SJCRH30 (cell line): Measurements from ENCODE around the gene FSTL1. TPM values are rescaled to one million over a fixed set of nuclear protein-coding genes. Genes with fewer than 3 reads are reported as not detected.

ENCODE experiments used
- DNase-seq, 2 experiments: peaks; one replicate each; pipeline ENCODE4 v3.0.0-alpha.2; 2015 to 2020
- H3K27ac ChIP-seq: fragments of 250-450 bp; sonication (Bioruptor Pico); 2 replicates; pipeline ENCODE4 v1.5.1; 2020; ENCODE audit warnings: mild to moderate bottlenecking, moderate library complexity
- H3K27me3 ChIP-seq: fragments of 250-450 bp; sonication (Bioruptor Pico); 2 replicates; pipeline ENCODE4 v1.5.1; 2020; ENCODE audit warnings: mild to moderate bottlenecking, moderate library complexity
- H3K36me3 ChIP-seq: fragments of 250-450 bp; sonication (Bioruptor Pico); 2 replicates; pipeline ENCODE4 v1.5.1; 2020; ENCODE audit warnings: mild to moderate bottlenecking, moderate library complexity
- H3K4me1 ChIP-seq: fragments of 250-450 bp; sonication (Bioruptor Pico); 2 replicates; pipeline ENCODE4 v1.5.1; 2020; ENCODE audit warnings: mild to moderate bottlenecking, moderate library complexity
- H3K4me3 ChIP-seq: fragments of 250-450 bp; sonication (Bioruptor Pico); 2 replicates; pipeline ENCODE4 v1.5.1; 2020; ENCODE audit warnings: mild to moderate bottlenecking, moderate library complexity
- H3K9me3 ChIP-seq: fragments of 250-450 bp; sonication (Bioruptor Pico); replicated peaks from 2 replicates; pipeline ENCODE4 v1.5.1; 2020; ENCODE audit warnings: mild to moderate bottlenecking, moderate library complexity
- total RNA-seq: library from RNA; depleted of rRNA; stranded (reverse); fragments of >200 nt; shearing (Covaris generic); gene quantifications from 2 replicates; pipeline ENCODE4 v1.2.3, GENCODE V29; 2014

FSTL1 gene
- total RNA-seq, 1 experiment from 2014 or later, result 164 TPM

- DNase-seq, result no peak
- H3K9me3 ChIP-seq, result peaks cover 4% of the 10 kb centered on the region; the same call in 1 of the 2 replicates
- no peaks in the 10 kb centered on the region for H3K27me3 ChIP-seq
- no peak overlapping the region for H3K27ac ChIP-seq
- no peaks in the 10 kb centered on the region for H3K36me3 ChIP-seq
- no peak overlapping the region for H3K4me3 ChIP-seq
- H3K4me1 ChIP-seq, result peaks cover 4% of the 10 kb centered on the region
Observed at GRCh38 chr3:120454076-120454689, 3.4 kb upstream of the FSTL1 start.

GRCh38 chr3:120452816-120453215 lies 2.0 kb upstream of the FSTL1 start:
- no peak for DNase-seq
- Histone ChIP-seq H3K4me3 (no peak overlapping the region), H3K27ac (no peak overlapping the region), H3K36me3 (no peaks in the 10 kb centered on the region), H3K4me1 (peaks cover 8% of the 10 kb centered on the region), H3K9me3 (peaks cover 4% of the 10 kb centered on the region; the same call in 1 of the 2 replicates), H3K27me3 (no peaks in the 10 kb centered on the region)

DNA sequence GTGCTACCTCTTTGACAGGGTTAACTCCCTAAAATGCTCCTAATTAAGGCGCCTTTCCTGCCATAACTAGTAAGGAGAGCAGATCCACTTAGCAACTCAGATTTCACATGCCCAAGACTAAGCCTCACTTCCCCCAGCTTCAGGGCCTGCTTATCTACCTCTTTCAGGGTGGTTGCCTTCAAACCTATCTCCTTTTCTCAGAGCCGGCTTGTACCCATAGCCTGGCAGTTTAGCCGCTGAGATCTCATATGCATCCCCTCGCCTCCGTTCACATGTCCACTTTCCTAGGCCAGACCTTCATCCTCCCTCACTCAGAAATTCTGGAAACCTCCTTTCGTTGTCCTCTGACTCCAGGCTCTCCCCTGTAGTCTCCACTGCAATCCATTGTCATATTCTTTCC lies 1.0 kb upstream of the FSTL1 start:
- Histone ChIP-seq H3K4me1 (peaks cover 8% of the 10 kb centered on the region), H3K36me3 (no peaks in the 10 kb centered on the region; the same call in 1 of the 2 replicates), H3K4me3 (peak overlapping the region; percentile 93), H3K27ac (peak overlapping the region; percentile 52; the same call in 1 of the 2 replicates), H3K9me3 (peaks cover 4% of the 10 kb centered on the region; the same call in 1 of the 2 replicates), H3K27me3 (no peaks in the 10 kb centered on the region)
- DNase-seq, result no peak

- Histone ChIP-seq H3K27ac (peak overlapping the region; percentile 52; the same call in 1 of the 2 replicates), H3K36me3 (no peaks in the 10 kb centered on the region; the same call in 1 of the 2 replicates)
- DNase-seq, result peak in 1 of 2 experiments; percentile 37
Observed at GRCh38 chr3:120451272-120451761, 525 bp upstream of the FSTL1 start.

GRCh38 chr3:120449701-120450599 lies 842 bp downstream of the FSTL1 start:
- Histone ChIP-seq H3K9me3 (peaks cover 4% of the 10 kb centered on the region; the same call in 1 of the 2 replicates), H3K4me1 (peaks cover 8% of the 10 kb centered on the region), H3K4me3 (peak overlapping the region; percentile 93), H3K36me3 (no peaks in the 10 kb centered on the region; the same call in 1 of the 2 replicates), H3K27ac (peak overlapping the region; percentile 52), H3K27me3 (no peaks in the 10 kb centered on the region)
- DNase-seq, result peak; percentile 55 to 69

More at GRCh38 chr3:120451272-120451761, 525 bp upstream of the FSTL1 start:
- Histone ChIP-seq H3K9me3 (peaks cover 4% of the 10 kb centered on the region; the same call in 1 of the 2 replicates), H3K27me3 (no peaks in the 10 kb centered on the region), H3K4me3 (peak overlapping the region; percentile 93), H3K4me1 (peaks cover 8% of the 10 kb centered on the region)

GRCh38 chr3:120449251-120449650 lies 1.5 kb downstream of the FSTL1 start:
- Histone ChIP-seq H3K27ac (peak overlapping the region; percentile 52; the same call in 1 of the 2 replicates), H3K9me3 (peaks cover 1% of the 10 kb centered on the region; the same call in 1 of the 2 replicates), H3K36me3 (no peaks in the 10 kb centered on the region; the same call in 1 of the 2 replicates), H3K4me1 (peaks cover 8% of the 10 kb centered on the region), H3K27me3 (no peaks in the 10 kb centered on the region), H3K4me3 (peak overlapping the region; percentile 93)
- DNase-seq, result no peak

- no peaks in the 10 kb centered on the region for H3K27me3 ChIP-seq
- H3K4me1 ChIP-seq, result peaks cover 8% of the 10 kb centered on the region
- DNase-seq, result no peak
- H3K36me3 ChIP-seq, result no peaks in the 10 kb centered on the region; the same call in 1 of the 2 replicates
- no peak overlapping the region for H3K27ac ChIP-seq
- H3K4me3 ChIP-seq, result no peak overlapping the region; the same call in 1 of the 2 replicates
- no peaks in the 10 kb centered on the region for H3K9me3 ChIP-seq
Observed at GRCh38 chr3:120448756-120449155, 2.0 kb downstream of the FSTL1 start.

GRCh38 chr3:120446891-120447668 lies 3.7 kb downstream of the FSTL1 start:
- H3K27ac ChIP-seq, result no peak overlapping the region
- H3K4me3 ChIP-seq, result no peak overlapping the region
- no peaks in the 10 kb centered on the region for H3K9me3 ChIP-seq
- no peaks in the 10 kb centered on the region for H3K27me3 ChIP-seq
- DNase-seq, result no peak
- no peaks in the 10 kb centered on the region; the same call in 1 of the 2 replicates for H3K36me3 ChIP-seq
- H3K4me1 ChIP-seq, result peaks cover 8% of the 10 kb centered on the region

GRCh38 chr3:120445654-120446053 lies 5.1 kb downstream of the FSTL1 start:
- peaks cover 7% of the 10 kb centered on the region for H3K36me3 ChIP-seq
- no peak overlapping the region for H3K4me3 ChIP-seq
- no peaks in the 10 kb centered on the region for H3K9me3 ChIP-seq
- DNase-seq, result no peak
- peaks cover 8% of the 10 kb centered on the region for H3K4me1 ChIP-seq
- no peaks in the 10 kb centered on the region for H3K27me3 ChIP-seq
- no peak overlapping the region for H3K27ac ChIP-seq

GRCh38 chr3:120443626-120444123 lies 7.1 kb downstream of the FSTL1 start:
- Histone ChIP-seq H3K4me1 (peaks cover under 1% of the 10 kb centered on the region; the same call in 1 of the 2 replicates), H3K9me3 (no peaks in the 10 kb centered on the region), H3K36me3 (peaks cover 13% of the 10 kb centered on the region), H3K4me3 (no peak overlapping the region), H3K27ac (no peak overlapping the region), H3K27me3 (no peaks in the 10 kb centered on the region)
- DNase-seq, result no peak

DNA sequence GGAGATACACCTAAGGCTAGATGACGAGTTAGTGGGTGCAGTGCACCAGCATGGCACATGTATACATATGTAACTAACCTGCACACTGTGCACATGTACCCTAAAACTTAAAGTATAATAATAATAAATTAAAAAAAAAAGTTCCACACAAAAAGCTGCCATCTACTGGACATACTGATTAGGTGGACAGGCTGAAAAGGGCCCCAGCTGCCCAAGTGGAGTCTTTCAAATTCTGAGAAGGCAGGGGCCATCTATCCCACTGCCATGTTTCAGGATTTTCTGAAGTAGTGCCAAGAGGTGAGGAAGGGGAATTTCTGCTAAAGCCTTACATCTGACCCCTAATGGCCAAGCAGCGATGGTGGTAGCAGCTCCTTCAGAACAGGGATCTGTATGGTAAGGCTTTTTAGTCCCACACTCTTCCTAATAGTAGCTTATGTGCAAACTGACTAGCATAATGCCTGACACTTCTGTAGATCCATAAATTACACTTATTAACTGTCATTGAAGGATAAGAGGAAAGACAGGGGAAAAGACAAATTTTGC lies 7.7 kb downstream of the FSTL1 start:
- no peaks in the 10 kb centered on the region for H3K9me3 ChIP-seq
- no peaks in the 10 kb centered on the region for H3K27me3 ChIP-seq
- H3K27ac ChIP-seq, result no peak overlapping the region
- H3K4me1 ChIP-seq, result no peaks in the 10 kb centered on the region
- peaks cover 13% of the 10 kb centered on the region for H3K36me3 ChIP-seq
- no peak for DNase-seq
- no peak overlapping the region for H3K4me3 ChIP-seq

DNA sequence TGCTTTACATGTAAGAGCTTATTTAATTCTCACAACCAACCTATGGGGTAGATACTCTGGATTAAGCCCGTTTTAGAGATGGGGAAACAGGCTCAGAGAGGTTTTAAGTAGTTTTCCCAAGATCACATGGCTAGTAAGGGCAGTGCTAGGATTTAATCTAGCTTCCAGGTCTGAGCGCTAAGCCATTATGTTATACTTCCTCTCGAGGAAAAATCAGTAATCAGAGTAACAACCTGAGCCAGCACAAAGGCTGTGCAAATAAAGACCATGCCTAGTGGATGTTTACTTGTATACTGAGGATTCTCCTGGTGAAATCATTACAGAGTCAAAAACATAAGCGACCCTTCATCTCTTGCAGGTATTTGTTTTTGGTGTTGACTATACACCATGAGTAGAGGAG lies 9.0 kb downstream of the FSTL1 start:
- peaks cover 13% of the 10 kb centered on the region for H3K36me3 ChIP-seq
- H3K4me1 ChIP-seq, result no peaks in the 10 kb centered on the region
- no peaks in the 10 kb centered on the region for H3K27me3 ChIP-seq
- no peak overlapping the region for H3K27ac ChIP-seq
- DNase-seq, result no peak
- H3K4me3 ChIP-seq, result no peak overlapping the region
- H3K9me3 ChIP-seq, result no peaks in the 10 kb centered on the region

DNA sequence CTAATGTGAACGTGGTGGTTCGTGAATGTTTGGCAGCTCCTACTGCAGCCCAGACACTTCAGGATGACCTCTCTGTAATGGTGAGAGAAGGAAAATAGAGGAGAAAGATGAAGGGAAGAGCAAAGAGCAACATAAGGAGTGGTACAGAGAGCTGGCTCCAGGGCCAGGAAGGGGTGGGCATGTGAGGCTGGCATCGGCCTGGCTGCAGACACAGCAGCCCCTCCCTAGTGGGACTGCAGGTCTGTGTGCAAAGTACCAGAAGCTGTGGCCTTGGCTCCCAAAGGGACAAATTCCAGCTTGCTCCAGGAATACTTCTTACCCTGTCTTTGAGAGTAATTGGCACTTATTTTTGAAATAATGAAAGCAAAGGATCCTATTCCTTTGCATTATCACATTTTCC lies 10.0 kb downstream of the FSTL1 start:
- no peak for DNase-seq
- Histone ChIP-seq H3K4me3 (no peak overlapping the region), H3K27me3 (no peaks in the 10 kb centered on the region), H3K4me1 (peaks cover under 1% of the 10 kb centered on the region; the same call in 1 of the 2 replicates), H3K27ac (no peak overlapping the region), H3K36me3 (peaks cover 13% of the 10 kb centered on the region), H3K9me3 (no peaks in the 10 kb centered on the region)
